Cerebellar cortex (tissue), 1 donor: ENCODE measurements around the gene LANCL2.

Source experiments
- DNase-seq: peaks from one replicate; pipeline ENCODE4 v3.0.0-alpha.2; 2015; ENCODE audit warnings: low spot score

Gene LANCL2

DNA sequence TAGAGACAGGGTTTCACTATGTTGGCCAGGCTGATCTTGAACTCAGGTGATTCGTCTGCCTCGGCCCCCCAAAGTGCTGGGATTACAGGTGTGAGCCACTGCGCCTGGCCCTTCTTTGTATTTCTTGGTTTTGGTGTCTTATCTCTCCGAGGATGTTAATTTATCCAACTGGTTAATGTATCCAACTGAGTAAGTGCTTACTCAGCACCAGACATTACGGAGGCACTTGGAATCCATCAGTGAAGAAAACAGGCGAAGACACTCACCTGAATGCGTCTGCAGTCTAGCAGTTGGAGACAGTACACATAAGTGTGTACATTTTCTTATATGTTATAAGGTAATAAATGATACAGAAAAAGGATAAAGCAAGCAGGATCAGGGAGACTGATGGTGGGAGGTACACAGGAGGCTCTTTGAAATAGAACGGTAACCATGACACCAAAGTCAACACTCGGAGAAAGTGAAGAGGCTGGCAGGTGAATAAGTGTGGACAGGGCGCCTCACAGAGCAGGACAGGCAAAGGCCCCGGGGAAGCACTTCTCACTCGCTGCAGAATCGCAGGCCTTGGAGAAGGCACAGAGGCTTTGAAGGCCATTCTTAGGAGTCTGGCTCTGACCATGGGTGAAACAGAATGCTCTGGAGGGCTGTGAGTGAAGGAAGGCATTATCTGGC lies 73.1 kb downstream of the LANCL2 start:
- DNase-seq = no peak

- peak; percentile 77 for DNase-seq
Observed at GRCh38 chr7:55438757-55439525, 73.8 kb downstream of the LANCL2 start.

DNA sequence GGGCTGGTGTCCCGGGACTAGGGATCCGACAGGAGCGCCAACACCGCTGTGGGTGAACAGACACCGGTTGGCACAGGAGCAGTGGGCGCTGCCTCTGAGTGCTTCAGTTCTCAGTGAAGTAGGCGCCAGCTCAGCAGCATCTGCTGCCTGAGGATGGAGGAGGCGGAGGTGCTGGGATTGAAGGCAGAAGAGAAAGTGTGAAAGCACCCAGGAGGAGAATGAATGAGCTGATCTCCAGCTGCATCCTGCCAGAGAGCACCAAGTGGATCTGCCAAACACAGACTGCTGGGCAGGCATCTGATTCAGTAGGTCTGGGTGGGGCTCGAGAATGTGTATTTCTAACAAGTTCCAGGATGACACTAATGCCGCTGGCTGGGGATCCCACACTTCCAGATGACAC lies 74.5 kb downstream of the LANCL2 start:
- DNase-seq = peak; percentile 18

- DNase-seq = peak; percentile 11
Observed at GRCh38 chr7:55440040-55440690, 75.0 kb downstream of the LANCL2 start.

GRCh38 chr7:55441002-55441401 lies 75.9 kb downstream of the LANCL2 start:
- DNase-seq = no peak

GRCh38 chr7:55441774-55442522 lies 76.8 kb downstream of the LANCL2 start:
- DNase-seq = no peak

DNA sequence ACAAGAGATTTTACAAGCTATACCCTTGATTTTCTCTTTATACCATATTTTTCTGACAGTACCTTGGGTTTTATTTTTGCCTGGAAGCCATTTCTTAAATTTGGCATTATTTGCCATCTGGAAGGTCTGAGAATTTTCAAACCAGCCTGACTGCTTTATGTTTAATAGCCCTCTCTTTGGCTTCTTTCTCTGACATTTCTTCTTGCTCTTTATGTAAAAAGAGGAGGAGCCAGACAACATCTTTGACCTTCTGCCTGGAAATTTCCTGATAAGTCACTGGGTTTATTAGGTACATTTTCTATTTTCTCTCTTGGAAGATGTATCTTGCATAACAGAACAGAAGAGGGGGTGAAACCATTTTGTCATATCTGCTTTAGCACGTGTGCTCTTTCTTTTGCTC lies 79.6 kb downstream of the LANCL2 start:
- no peak for DNase-seq

- peak; percentile 6 for DNase-seq
Observed at GRCh38 chr7:55448526-55448925, 83.4 kb downstream of the LANCL2 start.

DNA sequence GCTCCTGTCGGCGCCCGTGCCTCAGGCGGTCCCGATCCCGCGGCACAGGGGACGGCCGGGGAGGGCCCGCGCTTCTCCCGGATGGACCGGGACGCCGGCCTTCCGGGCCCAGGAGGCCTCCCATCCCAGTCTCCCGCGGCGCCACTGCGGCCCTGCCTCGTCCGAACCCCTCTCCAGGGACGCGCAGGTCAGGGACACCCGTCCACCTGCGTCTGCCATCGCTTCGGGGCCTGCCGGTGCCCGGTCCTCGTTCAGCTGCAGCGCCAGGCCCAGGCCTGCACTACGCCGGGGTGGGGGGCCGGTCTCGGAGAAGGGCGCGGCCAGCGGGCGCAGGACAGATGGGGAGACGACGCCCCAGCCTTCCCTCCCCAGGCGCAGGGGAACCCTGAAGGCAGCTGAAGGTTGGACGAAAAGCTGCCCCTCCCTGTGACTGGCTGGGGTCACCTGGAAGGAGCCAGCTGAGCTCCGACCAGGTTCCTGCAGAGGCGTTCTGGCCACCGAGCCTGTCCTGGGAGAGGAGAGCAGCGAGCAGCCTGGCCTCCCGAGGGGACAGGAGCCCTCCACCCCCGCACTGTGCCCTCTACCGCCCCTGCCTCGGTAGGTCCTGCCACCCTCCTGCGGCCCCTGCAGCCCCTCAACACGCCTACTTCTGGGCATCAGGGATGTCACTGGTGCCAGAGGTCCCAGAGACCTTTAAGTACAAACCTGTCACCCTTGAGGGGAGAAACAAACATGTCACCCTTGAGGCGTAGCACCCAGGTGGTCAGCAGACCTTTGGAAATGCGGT lies 84.3 kb downstream of the LANCL2 start:
- DNase-seq = no peak

- DNase-seq = no peak
Observed at GRCh38 chr7:55449992-55450535, 84.9 kb downstream of the LANCL2 start.

- DNase-seq = no peak
Observed at GRCh38 chr7:55452971-55453370, 87.8 kb downstream of the LANCL2 start.

GRCh38 chr7:55457801-55458200 lies 92.7 kb downstream of the LANCL2 start:
- DNase-seq = no peak

DNA sequence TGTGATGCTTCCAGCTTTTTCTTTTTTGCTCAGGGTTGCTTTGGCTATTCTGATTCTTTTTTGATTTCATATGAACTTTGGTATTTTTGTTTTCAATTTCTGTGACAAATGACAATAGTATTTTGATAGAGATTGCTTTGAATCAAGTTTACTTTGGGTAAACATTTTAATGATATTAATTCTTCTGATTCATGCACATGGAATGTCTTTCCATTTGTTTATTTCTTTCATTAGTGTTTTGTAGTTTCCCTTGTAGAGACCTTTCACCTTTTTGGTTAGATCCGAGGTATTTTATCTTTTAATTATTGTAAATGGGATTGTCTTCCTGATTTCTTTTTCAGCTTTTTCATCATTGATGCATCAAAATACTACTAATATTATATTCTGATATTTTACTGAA lies 93.2 kb downstream of the LANCL2 start:
- no peak for DNase-seq

- DNase-seq = no peak
Observed at GRCh38 chr7:55463686-55464262, 98.6 kb downstream of the LANCL2 start.

DNA sequence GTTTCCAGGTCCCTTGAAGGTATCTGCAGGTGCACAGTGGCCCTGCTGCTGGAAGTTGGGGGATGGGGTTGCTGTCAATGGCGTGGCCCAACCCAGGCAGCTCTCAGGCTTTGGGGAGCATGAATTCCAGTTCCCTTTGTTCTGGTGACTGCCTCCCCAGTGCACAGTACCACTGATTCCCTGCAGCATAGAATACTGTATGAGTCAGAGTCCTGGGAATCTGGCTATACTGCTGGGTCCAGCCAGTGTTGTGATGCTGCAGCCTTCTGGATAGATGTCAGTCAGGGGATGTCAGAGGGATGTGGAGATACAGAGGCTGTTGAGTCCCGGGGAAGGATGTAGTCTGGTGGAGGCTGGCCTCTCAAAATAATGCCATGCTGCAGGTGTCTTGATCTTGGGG lies 99.3 kb downstream of the LANCL2 start:
- DNase-seq = no peak

DNA sequence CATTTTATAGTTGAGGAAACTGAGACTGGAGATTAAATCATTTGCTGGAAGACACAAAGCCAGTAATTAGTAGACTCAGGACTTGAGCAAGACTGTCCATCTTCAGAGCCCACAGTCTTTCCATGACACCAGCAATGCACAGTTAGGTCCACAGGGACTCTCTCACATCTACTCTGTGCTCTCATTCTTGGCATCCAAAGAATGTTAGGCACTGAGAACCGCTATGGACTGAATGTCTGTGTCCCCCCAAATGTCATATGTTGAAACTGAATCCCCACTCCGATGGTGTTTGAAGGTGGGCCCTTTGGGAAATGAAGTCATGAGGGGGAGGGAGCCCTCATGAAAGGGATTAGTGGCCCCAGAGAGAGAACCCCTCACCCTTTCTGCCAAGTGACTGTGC lies 100.6 kb downstream of the LANCL2 start:
- no peak for DNase-seq

DNA sequence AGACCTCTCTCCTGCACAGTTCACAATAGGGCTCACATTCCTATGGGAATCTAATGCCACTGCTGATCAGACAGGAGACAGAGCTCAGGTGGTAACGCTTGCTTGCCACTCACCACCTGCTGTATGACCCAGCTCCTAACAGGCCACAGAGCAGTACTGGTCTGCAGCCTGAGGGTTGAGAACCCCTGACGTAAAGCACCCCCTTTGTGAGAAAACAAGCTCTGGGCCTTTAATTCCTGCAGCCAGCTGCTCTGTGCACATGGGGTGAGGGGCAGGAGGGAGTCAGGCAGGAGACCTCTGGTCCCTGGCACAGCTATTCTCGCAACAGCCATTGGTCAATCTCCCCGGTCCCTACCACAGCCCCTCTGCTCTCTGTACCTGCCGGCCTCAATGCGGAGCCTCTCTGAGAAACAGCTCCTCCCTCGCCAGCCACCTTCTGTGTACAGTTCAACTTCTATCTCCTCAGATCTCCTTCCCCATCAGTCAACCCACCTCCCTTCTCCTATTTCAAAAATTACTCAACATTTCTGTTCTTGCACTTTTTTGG lies 102.0 kb downstream of the LANCL2 start:
- no peak for DNase-seq

DNA sequence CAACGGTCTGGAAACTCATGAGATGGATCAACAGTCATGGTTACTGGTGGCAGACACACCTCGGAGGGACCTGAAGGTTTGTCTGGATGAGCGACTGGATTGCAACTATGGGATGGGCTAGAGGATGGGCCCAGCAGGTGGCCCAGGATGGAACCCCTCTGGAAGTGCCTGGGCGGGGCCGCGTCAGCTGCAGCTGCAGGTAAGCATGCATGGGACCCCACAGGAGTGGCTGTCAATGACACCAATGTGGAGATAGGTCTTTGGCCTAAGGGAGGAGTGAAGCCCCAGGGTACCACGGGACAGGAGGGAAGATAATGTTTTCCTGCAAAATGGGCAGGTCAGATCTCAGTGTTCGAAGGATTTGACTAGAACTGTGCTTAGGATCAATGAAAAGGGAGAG lies 103.4 kb downstream of the LANCL2 start:
- DNase-seq = no peak

- DNase-seq = no peak
Observed at GRCh38 chr7:55469271-55469681, 104.1 kb downstream of the LANCL2 start.

GRCh38 chr7:55469721-55470120 lies 104.6 kb downstream of the LANCL2 start:
- DNase-seq = no peak

DNA sequence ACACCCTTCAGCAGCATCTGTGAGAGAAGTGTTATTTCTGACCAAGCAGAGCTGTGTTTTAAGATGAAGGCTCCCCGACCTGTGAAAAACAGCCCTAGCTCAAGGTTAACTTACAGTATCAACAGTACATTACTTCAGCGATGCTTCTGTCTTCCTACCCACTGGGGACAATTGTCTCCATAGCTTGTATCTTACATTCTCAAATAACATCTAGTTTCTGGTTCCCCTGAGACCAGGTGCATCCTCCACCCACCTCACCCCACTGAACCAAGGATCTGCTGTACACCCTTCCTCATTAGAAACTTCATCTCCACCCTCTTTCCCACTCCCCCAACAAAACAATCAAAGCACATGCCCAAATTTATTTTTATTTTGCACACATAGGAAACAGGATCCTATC lies 105.1 kb downstream of the LANCL2 start:
- DNase-seq = no peak
